Smooth muscle cell (in vitro differentiated cells): ENCODE data around the gene CUTA. TPM values are rescaled to one million over a fixed set of nuclear protein-coding genes. Genes with fewer than 3 reads are reported as not detected.

Experiments
- DNase-seq: peaks from one replicate; lab custom pipeline; 2025; ENCODE audit not compliant: unreplicated experiment; lab: John Stamatoyannopoulos, UW
- H2AFZ ChIP-seq: fragments of 200-600 bp; sonication (generic); 2 replicates; pipeline ENCODE4 v1.6.0; 2016; ENCODE audit warnings: antibody characterized with exemption, low read depth, mild to moderate bottlenecking
- H3F3A ChIP-seq: fragments of 200-600 bp; sonication (generic); 2 replicates; pipeline ENCODE4 v1.6.0; 2017; ENCODE audit warnings: antibody characterized with exemption, low read depth
- H3K27ac ChIP-seq: fragments of 200-600 bp; sonication (generic); 2 replicates; pipeline ENCODE4 v1.5.1; 2016; ENCODE audit warnings: low read depth, mild to moderate bottlenecking
- H3K27me3 ChIP-seq: fragments of 200-600 bp; sonication (generic); 2 replicates; pipeline ENCODE4 v1.6.1; 2016; ENCODE audit warnings: low read depth, mild to moderate bottlenecking
- H3K36me3 ChIP-seq: fragments of 200-600 bp; sonication (generic); 2 replicates; pipeline ENCODE4 v1.5.1; 2016; ENCODE audit warnings: low read depth
- H3K4me1 ChIP-seq: fragments of 200-600 bp; sonication (generic); 2 replicates; pipeline ENCODE4 v1.5.1; 2016; ENCODE audit warnings: low read depth
- H3K4me2 ChIP-seq: fragments of 200-600 bp; sonication (generic); 2 replicates; pipeline ENCODE4 v1.6.0; 2016; ENCODE audit warnings: mild to moderate bottlenecking
- H3K4me3 ChIP-seq: fragments of 200-600 bp; sonication (generic); 2 replicates; pipeline ENCODE4 v1.5.1; 2016; ENCODE audit warnings: mild to moderate bottlenecking
- H3K79me2 ChIP-seq: fragments of 200-600 bp; sonication (generic); 2 replicates; pipeline ENCODE4 v1.6.0; 2016; ENCODE audit warnings: low read depth, mild to moderate bottlenecking
- H3K9ac ChIP-seq: fragments of 200-600 bp; sonication (generic); 2 replicates; pipeline ENCODE4 v1.6.0; 2016; ENCODE audit warnings: low read depth
- H3K9me3 ChIP-seq: fragments of 200-600 bp; sonication (generic); replicated peaks from 2 replicates; pipeline ENCODE4 v1.5.1; 2016; ENCODE audit warnings: low read depth
- H4K20me1 ChIP-seq: fragments of 200-600 bp; sonication (generic); 2 replicates; pipeline ENCODE4 v1.6.0; 2016; ENCODE audit warnings: low read depth
- CTCF ChIP-seq: fragments of 200-600 bp; sonication (generic); IDR thresholded peaks from 2 replicates; pipeline ENCODE4 v1.5.1; 2017; ENCODE audit warnings: borderline replicate concordance, mild to moderate bottlenecking, antibody characterized with exemption; ENCODE audit not compliant: insufficient read depth, poor library complexity, severe bottlenecking
- WGBS: methylation state at CpG from one replicate; pipeline ENCODE4 v1.1.7; 2016; ENCODE audit warnings: low lambda C conversion rate; 5-methylcytosine and 5-hydroxymethylcytosine counted together
- polyA plus RNA-seq: library from polyadenylated mRNA; unstranded; fragments of >200 nt; fragmentation: Nextera tagmentation; extraction: Ambion mirVana; gene quantifications from 2 replicates; pipeline ENCODE4 v1.2.1, GENCODE V29; 2016
- total RNA-seq: library from RNA; depleted of rRNA; stranded (reverse); fragments of >200 nt; gene quantifications from 2 replicates; pipeline ENCODE4 v1.2.3, GENCODE V29; 2014

CUTA gene
- total and polyA plus RNA-seq, 2 experiments from 2014 or later: 173 to 289 TPM

- Histone ChIP-seq H3K27me3 (no peaks in the 10 kb centered on the region), H3K36me3 (peaks cover 5% of the 10 kb centered on the region), H4K20me1 (no peaks in the 10 kb centered on the region), H3K4me1 (no peaks in the 10 kb centered on the region), H3K4me3 (no peak overlapping the region), H3K27ac (no peak overlapping the region), H2AFZ (no peak overlapping the region), H3K79me2 (no peaks in the 10 kb centered on the region), H3K4me2 (no peak overlapping the region), H3K9me3 (no peaks in the 10 kb centered on the region), H3F3A (no peaks in the 10 kb centered on the region), H3K9ac (no peak overlapping the region)
- TF ChIP-seq CTCF: no peak
- WGBS: 90% methylated on average over 19 of the region's 19 CpGs
- no peak for DNase-seq
Observed at GRCh38 chr6:33440649-33441309, 22.9 kb upstream of the CUTA start.

GRCh38 chr6:33439956-33440648 is 22.2 kb upstream of the CUTA start:
- WGBS: 71% methylated on average over 8 of the region's 9 CpGs
- Histone ChIP-seq H3K9ac (no peak overlapping the region), H3K79me2 (no peaks in the 10 kb centered on the region), H3K4me3 (no peak overlapping the region), H3K4me2 (no peak overlapping the region), H3K9me3 (no peaks in the 10 kb centered on the region), H3K27me3 (no peaks in the 10 kb centered on the region), H2AFZ (no peak overlapping the region), H3F3A (no peaks in the 10 kb centered on the region), H4K20me1 (no peaks in the 10 kb centered on the region), H3K36me3 (peaks cover 5% of the 10 kb centered on the region), H3K27ac (no peak overlapping the region), H3K4me1 (no peaks in the 10 kb centered on the region)
- no peak for DNase-seq
- no peak for TF ChIP-seq CTCF

GRCh38 chr6:33438978-33439594 is 21.2 kb upstream of the CUTA start:
- peaks cover 7% of the 10 kb centered on the region for H4K20me1 ChIP-seq
- no peak overlapping the region for H3K27ac ChIP-seq
- no peak for TF ChIP-seq CTCF
- H3K4me1 ChIP-seq: no peaks in the 10 kb centered on the region
- H3K36me3 ChIP-seq: peaks cover 5% of the 10 kb centered on the region
- no peak overlapping the region for H3K4me3 ChIP-seq
- no peak for DNase-seq
- no peaks in the 10 kb centered on the region for H3K27me3 ChIP-seq
- no peak overlapping the region for H2AFZ ChIP-seq
- no peak overlapping the region for H3K9ac ChIP-seq
- 98% methylated on average over 3 of the region's 3 CpGs for WGBS
- peaks cover 4% of the 10 kb centered on the region for H3K79me2 ChIP-seq
- H3K4me2 ChIP-seq: no peak overlapping the region
- no peaks in the 10 kb centered on the region for H3K9me3 ChIP-seq
- H3F3A ChIP-seq: no peaks in the 10 kb centered on the region
